GM12878 (cell line): ENCODE measurements around the gene DAAM2. TPM values are rescaled to one million over a fixed set of nuclear protein-coding genes. Genes with fewer than 3 reads are reported as not detected.

Source experiments
- ATAC-seq: fragments of 200-7000 bp; cut with Tn5 transposase; 3 replicates; pipeline ENCODE4 v1.9.1; 2020; ENCODE audit warnings: mild to moderate bottlenecking, moderate library complexity
- BruUV-seq: library from RNA; stranded (reverse); fragments of 400-500 nt; replicated peaks from 2 replicates; lab custom pipeline; 2021; lab: Mats Ljungman, UMichigan
- CTCF ChIA-PET: fragments of 300-600 bp; sonication (Branson Sonifier 250); formaldehyde crosslinking; extraction: SDS; loops from one replicate; lab custom pipeline; 2021; ENCODE audit warnings: inconsistent platforms; lab: Yijun Ruan, JAX
- POLR2A ChIA-PET: fragments of 350-600 bp; formaldehyde crosslinking; extraction: SDS; loops from one replicate; lab custom pipeline; 2021; ENCODE audit warnings: inconsistent platforms; lab: Charles Lee
- RAD21 ChIA-PET: fragments of 300-600 bp; sonication (Branson Sonifier 250); formaldehyde crosslinking; loops from one replicate; lab custom pipeline; 2023; ENCODE audit warnings: antibody characterized with exemption; ENCODE audit not compliant: unreplicated experiment; lab: Charles Lee
- SMC1A ChIA-PET: fragments of 300-600 bp; sonication (Branson Sonifier 250); formaldehyde crosslinking; loops from one replicate; lab custom pipeline; 2023; ENCODE audit not compliant: unreplicated experiment, uncharacterized antibody; lab: Charles Lee
- DNase-seq: peaks from one replicate; pipeline ENCODE4 v3.0.0-alpha.2; 2011; ENCODE audit warnings: low read depth, low spot score
- FAIRE-seq: peaks from 3 replicates; lab custom pipeline; 2011; peaks lifted over from hg19 to GRCh38; lab: Jason Lieb, UNC
- H2AFZ ChIP-seq: 2 replicates; pipeline ENCODE4 v1.6.0; 2011; ENCODE audit warnings: low read depth, low read length, control low read depth; ENCODE audit not compliant: control insufficient read depth
- H3K27ac ChIP-seq: 2 replicates; pipeline ENCODE4 v1.5.1; 2011; ENCODE audit warnings: control low read depth; ENCODE audit not compliant: control insufficient read depth, insufficient read depth
- H3K27me3 ChIP-seq, 2 experiments: replicated peaks in 1 of 2; 2 replicates each; pipeline versions ENCODE4 v1.6.0 to v1.6.1; 2011; ENCODE audit warnings: low read length in 1 of 2; ENCODE audit not compliant: control insufficient read depth in 2 of 2, insufficient read depth in 2 of 2
- H3K36me3 ChIP-seq, 2 experiments: 2 replicates each; pipeline ENCODE4 v1.5.1; 2011; ENCODE audit warnings: low read length in 1 of 2; ENCODE audit not compliant: control insufficient read depth in 2 of 2, insufficient read depth in 2 of 2
- H3K4me1 ChIP-seq: 2 replicates; pipeline ENCODE4 v1.6.1; 2011; ENCODE audit warnings: mild to moderate bottlenecking, low read length, moderate library complexity, mixed read lengths; ENCODE audit not compliant: control insufficient read depth, insufficient read depth
- H3K4me2 ChIP-seq: 2 replicates; pipeline ENCODE4 v1.6.0; 2011; ENCODE audit warnings: control low read depth; ENCODE audit not compliant: control insufficient read depth, insufficient read depth
- H3K4me3 ChIP-seq: fragments of 200-600 bp; sonication (generic); 2 replicates; pipeline ENCODE4 v1.5.1; 2016
- H3K79me2 ChIP-seq: 2 replicates; pipeline ENCODE4 v1.6.0; 2011; ENCODE audit warnings: low read length; ENCODE audit not compliant: control insufficient read depth, insufficient read depth
- H3K9ac ChIP-seq: 2 replicates; pipeline ENCODE4 v1.8.0; 2011; ENCODE audit warnings: low read length, control low read depth, mixed read lengths; ENCODE audit not compliant: control insufficient read depth, insufficient read depth
- H3K9me3 ChIP-seq: replicated peaks from 3 replicates; pipeline ENCODE4 v1.5.1; 2011; ENCODE audit warnings: mild to moderate bottlenecking, low read length; ENCODE audit not compliant: control insufficient read depth, insufficient read depth
- H4K20me1 ChIP-seq: 2 replicates; pipeline ENCODE4 v1.6.0; 2011; ENCODE audit not compliant: control insufficient read depth, insufficient read depth
- ATF2 ChIP-seq: IDR thresholded peaks from 2 replicates; pipeline ENCODE4 v1.6.1; 2012; ENCODE audit warnings: low read length, inconsistent platforms
- CREB1 ChIP-seq: IDR thresholded peaks from 2 replicates; pipeline ENCODE4 v1.6.1; 2012; ENCODE audit warnings: low read depth, mild to moderate bottlenecking, inconsistent platforms
- CREM ChIP-seq: IDR thresholded peaks from 2 replicates; pipeline ENCODE4 v1.6.1; 2014; ENCODE audit warnings: antibody characterized with exemption, low read depth
- CUX1 ChIP-seq: IDR thresholded peaks from 2 replicates; pipeline ENCODE4 v1.6.1; 2012; ENCODE audit warnings: improper control_type of control experiment, low read depth, low read length; ENCODE audit not compliant: insufficient replicate concordance
- DPF2 ChIP-seq: fragments of 450-650 bp; IDR thresholded peaks from 2 replicates; pipeline ENCODE4 v1.6.1; 2017; ENCODE audit warnings: mild to moderate bottlenecking
- ESRRA ChIP-seq: IDR thresholded peaks from 2 replicates; pipeline ENCODE4 v1.6.1; 2012; ENCODE audit warnings: mild to moderate bottlenecking, low read length, improper control_type of control experiment
- IKZF1 ChIP-seq: fragments of 450-650 bp; conservative IDR thresholded peaks from 2 replicates; pipeline ENCODE4 v1.6.1; 2017; ENCODE audit warnings: antibody characterized with exemption, mild to moderate bottlenecking
- MEF2A ChIP-seq: IDR thresholded peaks from 2 replicates; pipeline ENCODE4 v1.6.1; 2011; ENCODE audit warnings: low read depth, mild to moderate bottlenecking, low read length, moderate library complexity; ENCODE audit not compliant: insufficient read depth
- MLLT1 ChIP-seq: fragments of 450-650 bp; IDR thresholded peaks from 2 replicates; pipeline ENCODE4 v1.6.1; 2016; ENCODE audit warnings: mild to moderate bottlenecking
- MTA2 ChIP-seq: fragments of 450-650 bp; IDR thresholded peaks from 2 replicates; pipeline ENCODE4 v1.6.1; 2016; ENCODE audit warnings: low read depth, mild to moderate bottlenecking, moderate library complexity
- MXI1 ChIP-seq: fragments of 150-350 bp; IDR thresholded peaks from 2 replicates; pipeline ENCODE4 v1.6.1; 2011; ENCODE audit warnings: low read depth, mild to moderate bottlenecking, inconsistent platforms, low read length, improper control_type of control experiment
- RAD21 ChIP-seq: IDR thresholded peaks from 2 replicates; pipeline ENCODE4 v1.6.1; 2011; ENCODE audit warnings: mild to moderate bottlenecking, low read depth, low read length, moderate library complexity; ENCODE audit not compliant: insufficient read depth
- SREBF1 ChIP-seq: IDR thresholded peaks from 2 replicates; pipeline ENCODE4 v1.6.1; 2012; ENCODE audit warnings: mild to moderate bottlenecking, low read length
- TAF1 ChIP-seq: IDR thresholded peaks from 2 replicates; pipeline ENCODE4 v1.6.1; 2011; ENCODE audit warnings: mild to moderate bottlenecking, low read depth, low read length, borderline replicate concordance
- USF2 ChIP-seq: IDR thresholded peaks from 2 replicates; pipeline ENCODE4 v1.6.1; 2011; ENCODE audit warnings: low read depth, low read length, improper control_type of control experiment, borderline replicate concordance
- ZNF274 ChIP-seq: IDR thresholded peaks from one replicate; pipeline ENCODE4 v1.8.0; 2011; ENCODE audit not compliant: insufficient read length, insufficient read depth
- ZSCAN29 ChIP-seq: fragments of 450-650 bp; IDR thresholded peaks from 2 replicates; pipeline ENCODE4 v1.6.1; 2017; ENCODE audit warnings: mild to moderate bottlenecking, moderate library complexity
- WGBS: methylation state at CpG from one replicate; pipeline ENCODE4 v1.1.6; 2016; ENCODE audit warnings: low lambda C conversion rate; ENCODE audit not compliant: insufficient replicate concordance, insufficient coverage; ENCODE audit errors: missing lambda C conversion rate; 5-methylcytosine and 5-hydroxymethylcytosine counted together
- in situ Hi-C: fragments of 300-500 bp; cut with MboI; formaldehyde crosslinking; loops from 9 replicates; pipeline ENCODE4 v1.14.3; 2018; ENCODE audit warnings: mixed read lengths
- intact Hi-C: fragments of 100-400 bp; cut with micrococcal nuclease; formaldehyde crosslinking; loops from one replicate; pipeline ENCODE4 v1.14.2; 2022; ENCODE audit not compliant: unreplicated experiment
- polyA plus RNA-seq, 11 experiments: library from polyadenylated mRNA; depleted of rRNA in 4 of 11; unstranded in 6 of 11; stranded (reverse) in 5 of 11; fragments of >200 nt; fragmentation: Nextera tagmentation in 4 of 11; fragmentation: Illumina TruSeq in 1 of 11; extraction: Ambion mirVana in 4 of 11; extraction: Trizol in 1 of 11; gene quantifications; 1 replicate in 1 of 11; 2 replicates in 10 of 11; pipeline versions ENCODE4 v1.2.1 to v1.2.3, GENCODE V29; 2011 to 2016; ENCODE audit warnings: inconsistent platforms in 2 of 11, missing spikeins in 2 of 11, low read depth in 1 of 11
- total RNA-seq, 4 experiments: library from RNA; depleted of rRNA in 3 of 4; stranded (reverse); fragments of >200 nt in 3 of 4; fragmentation: Illumina TruSeq in 1 of 4; extraction: Trizol in 1 of 4; gene quantifications; 2 replicates each; pipeline versions ENCODE4 v1.2.1 to v1.2.3, GENCODE V29; 2013 to 2021

Gene DAAM2
- total and polyA plus RNA-seq, 10 of the 15 experiments (the other 5 are each of a cell fraction or from before 2014, with no cell fraction given): 0.05 to 0.22 TPM; not detected in 8

GRCh38 chr6:39891976-39892375, 99.8 kb downstream of the DAAM2 start:
- intact Hi-C loops: loop anchor here (1.0 to 5.0 kb wide), 4 partner anchors 227 to 545 kb away; no protein-coding TSS in a partner anchor
- POLR2A ChIA-PET: no interaction called here
- no peak for FAIRE-seq

More at GRCh38 chr6:39891976-39892375, 99.8 kb downstream of the DAAM2 start:
- H3K4me3 ChIP-seq: no peak overlapping the region
- no peak; the same call in 2 of the 3 replicates for ATAC-seq
- no peaks in the 10 kb centered on the region for H3K4me1 ChIP-seq
- no peak overlapping the region for H3K4me2 ChIP-seq
- no peak for DNase-seq
- no peaks in the 10 kb centered on the region for H3K36me3 ChIP-seq
- H3K79me2 ChIP-seq: no peaks in the 10 kb centered on the region
- SMC1A ChIA-PET: interaction anchor here (1.3 to 5.5 kb wide), 8 partner anchors 20 to 539 kb away, joined by 3 to 41 read pairs (median 5); no protein-coding TSS in a partner anchor
- H3K27ac ChIP-seq: no peak overlapping the region
- H3K27me3 ChIP-seq: no peaks in the 10 kb centered on the region
- no peak overlapping the region for H2AFZ ChIP-seq
- H4K20me1 ChIP-seq: no peaks in the 10 kb centered on the region
- no peaks in the 10 kb centered on the region for H3K9me3 ChIP-seq
- TF ChIP-seq ZSCAN29 (no peak), RAD21 (no peak), CREB1 (no peak), IKZF1 (no peak), SREBF1 (no peak), TAF1 (no peak), USF2 (no peak), CREM (no peak), ATF2 (no peak), MTA2 (no peak), ZNF274 (no peak), DPF2 (no peak), MEF2A (no peak), CUX1 (no peak), MLLT1 (no peak), ESRRA (no peak), MXI1 (no peak)
- TF ChIP-seq, all 136 proteins: peak for 0
- CTCF ChIA-PET: interaction anchor here (0.6 to 5.3 kb wide), 10 partner anchors 10 to 539 kb away, joined by 3 to 39 read pairs (median 4); no protein-coding TSS in a partner anchor
- in situ Hi-C loops: no loop called here
- BruUV-seq: no TSS peak
- H3K9ac ChIP-seq: no peak overlapping the region
- RAD21 ChIA-PET: interaction anchor here (0.6 to 1.9 kb wide), 6 partner anchors 26 to 530 kb away, joined by 3 to 13 read pairs (median 4); no protein-coding TSS in a partner anchor
- 54% methylated on average over 4 of the region's 4 CpGs for WGBS
